ENCODE data around the gene TGOLN2. TPM values are rescaled to one million over a fixed set of nuclear protein-coding genes. Genes with fewer than 3 reads are reported as not detected.

Gene TGOLN2
- total and polyA plus RNA-seq, 2 of the 13 experiments (the other 11 are each of a cell fraction or from before 2014, with no cell fraction given): 99.6 to 155 TPM

DNA sequence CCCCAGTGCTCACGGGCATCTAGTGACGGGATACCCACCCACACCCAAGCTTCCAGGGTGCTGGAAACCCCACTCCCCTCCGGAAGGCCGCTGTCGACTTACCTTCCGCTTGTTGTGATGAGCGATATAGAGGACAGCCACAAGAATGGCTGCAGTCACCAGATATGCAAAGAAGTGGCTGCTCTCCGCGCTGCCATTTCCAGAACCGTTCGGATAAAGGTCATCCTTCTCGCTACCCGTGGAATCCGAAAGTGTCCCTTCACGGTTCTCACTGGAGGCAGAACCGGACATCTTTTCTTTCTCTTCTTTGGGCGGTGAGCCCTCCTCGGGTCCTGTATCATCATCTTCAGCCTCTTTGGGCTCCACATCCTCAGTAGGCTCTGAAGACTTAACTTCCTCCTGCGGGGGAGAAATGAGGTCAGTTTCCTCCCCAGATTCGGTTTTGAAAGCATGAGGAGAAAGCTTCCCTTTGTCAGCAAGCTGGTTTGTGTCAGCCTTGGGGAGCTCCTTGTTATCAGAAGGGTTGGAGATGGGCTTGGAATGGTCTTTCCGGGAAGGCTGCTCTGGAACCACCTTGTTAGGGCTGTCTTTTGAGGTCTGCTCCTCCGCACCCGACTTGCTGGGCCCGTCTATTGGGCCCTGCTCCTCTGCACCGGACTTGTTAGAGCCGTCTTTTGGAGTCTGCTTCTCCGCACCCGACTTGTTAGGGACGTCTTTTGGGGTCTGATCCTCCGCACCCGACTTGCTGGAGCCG, 1.2 kb downstream of the TGOLN2 start (continued):
- TF ChIP-seq, protein P1, sequence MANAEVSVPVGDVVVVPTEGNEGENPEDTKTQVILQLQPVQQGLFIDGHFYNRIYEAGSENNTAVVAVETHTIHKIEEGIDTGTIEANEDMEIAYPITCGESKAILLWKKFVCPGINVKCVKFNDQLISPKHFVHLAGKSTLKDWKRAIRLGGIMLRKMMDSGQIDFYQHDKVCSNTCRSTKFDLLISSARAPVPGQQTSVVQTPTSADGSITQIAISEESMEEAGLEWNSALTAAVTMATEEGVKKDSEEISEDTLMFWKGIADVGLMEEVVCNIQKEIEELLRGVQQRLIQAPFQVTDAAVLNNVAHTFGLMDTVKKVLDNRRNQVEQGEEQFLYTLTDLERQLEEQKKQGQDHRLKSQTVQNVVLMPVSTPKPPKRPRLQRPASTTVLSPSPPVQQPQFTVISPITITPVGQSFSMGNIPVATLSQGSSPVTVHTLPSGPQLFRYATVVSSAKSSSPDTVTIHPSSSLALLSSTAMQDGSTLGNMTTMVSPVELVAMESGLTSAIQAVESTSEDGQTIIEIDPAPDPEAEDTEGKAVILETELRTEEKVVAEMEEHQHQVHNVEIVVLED (CRISPR knock-in tag; IDR thresholded peaks at IDR 0.05; ENCODE audit: borderline replicate concordance): no peak
- peak; percentile 43; the same call in 1 of the 2 replicates for TF ChIP-seq ZNF263 (CRISPR knock-in tag; IDR thresholded peaks at IDR 0.05)
- TF ChIP-seq, protein P2, sequence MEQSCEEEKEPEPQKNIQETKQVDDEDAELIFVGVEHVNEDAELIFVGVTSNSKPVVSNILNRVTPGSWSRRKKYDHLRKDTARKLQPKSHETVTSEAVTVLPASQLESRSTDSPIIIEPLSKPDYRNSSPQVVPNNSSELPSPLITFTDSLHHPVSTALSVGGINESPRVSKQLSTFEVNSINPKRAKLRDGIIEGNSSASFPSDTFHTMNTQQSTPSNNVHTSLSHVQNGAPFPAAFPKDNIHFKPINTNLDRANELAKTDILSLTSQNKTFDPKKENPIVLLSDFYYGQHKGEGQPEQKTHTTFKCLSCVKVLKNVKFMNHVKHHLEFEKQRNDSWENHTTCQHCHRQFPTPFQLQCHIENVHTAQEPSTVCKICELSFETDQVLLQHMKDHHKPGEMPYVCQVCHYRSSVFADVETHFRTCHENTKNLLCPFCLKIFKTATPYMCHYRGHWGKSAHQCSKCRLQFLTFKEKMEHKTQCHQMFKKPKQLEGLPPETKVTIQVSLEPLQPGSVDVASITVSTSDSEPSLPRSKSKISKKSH (CRISPR knock-in tag; IDR thresholded peaks at IDR 0.05; ENCODE audit: borderline replicate concordance): no peak
- peak; percentile 40; the same call in 1 of the 2 replicates for TF ChIP-seq ZFY (CRISPR knock-in tag; IDR thresholded peaks at IDR 0.05)
- no peak for TF ChIP-seq ZNF614 (CRISPR knock-in tag; IDR thresholded peaks at IDR 0.05; ENCODE audit: borderline replicate concordance)
- TF ChIP-seq ZNF3 (CRISPR knock-in tag; IDR thresholded peaks at IDR 0.05): no peak
- no peak for TF ChIP-seq ZKSCAN5 (CRISPR knock-in tag; IDR thresholded peaks at IDR 0.05)
- TF ChIP-seq, protein P3, sequence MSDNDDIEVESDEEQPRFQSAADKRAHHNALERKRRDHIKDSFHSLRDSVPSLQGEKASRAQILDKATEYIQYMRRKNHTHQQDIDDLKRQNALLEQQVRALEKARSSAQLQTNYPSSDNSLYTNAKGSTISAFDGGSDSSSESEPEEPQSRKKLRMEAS (IDR thresholded peaks at IDR 0.05): 0 out of 2 replicates have a peak, but pooled peaks have one; percentile 17
- TF ChIP-seq, protein P4, sequence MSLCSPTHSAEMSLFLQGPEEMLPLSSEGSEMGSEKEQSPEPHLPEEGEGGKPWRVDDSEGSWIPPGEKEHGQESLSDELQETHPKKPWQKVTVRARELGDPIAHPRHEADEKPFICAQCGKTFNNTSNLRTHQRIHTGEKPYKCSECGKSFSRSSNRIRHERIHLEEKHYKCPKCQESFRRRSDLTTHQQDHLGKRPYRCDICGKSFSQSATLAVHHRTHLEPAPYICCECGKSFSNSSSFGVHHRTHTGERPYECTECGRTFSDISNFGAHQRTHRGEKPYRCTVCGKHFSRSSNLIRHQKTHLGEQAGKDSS (CRISPR knock-in tag; IDR thresholded peaks at IDR 0.05; ENCODE audit: borderline replicate concordance, low read depth): peak; percentile 62; the same call in 1 of the 2 replicates
- TF ChIP-seq ZNF652 (CRISPR knock-in tag; IDR thresholded peaks at IDR 0.05; ENCODE audit: borderline replicate concordance, low read depth): no peak
- no peak for TF ChIP-seq ZNF451 (CRISPR knock-in tag; IDR thresholded peaks at IDR 0.05)
- no peak for TF ChIP-seq SIN3B (IDR thresholded peaks at IDR 0.05; ENCODE audit: low read length)
- TF ChIP-seq ZC3H13 (CRISPR knock-in tag; IDR thresholded peaks at IDR 0.05): peak; percentile 46; the same call in 1 of the 2 replicates
- TF ChIP-seq GATAD1 (CRISPR knock-in tag; IDR thresholded peaks at IDR 0.05): peak; percentile 23; the same call in 1 of the 2 replicates
- TF ChIP-seq SP4 (CRISPR knock-in tag; IDR thresholded peaks at IDR 0.05): no peak
- no peak for TF ChIP-seq SP2 (CRISPR knock-in tag; IDR thresholded peaks at IDR 0.05)
- TF ChIP-seq HOXA7 (CRISPR knock-in tag; IDR thresholded peaks at IDR 0.05): no peak
- TF ChIP-seq HOXD1 (CRISPR knock-in tag; IDR thresholded peaks at IDR 0.05): no peak
- no peak for TF ChIP-seq SNAPC2 (CRISPR knock-in tag; IDR thresholded peaks at IDR 0.05)
- TF ChIP-seq TCF12 (IDR thresholded peaks at IDR 0.05): no peak
- no peak for TF ChIP-seq TCF12 (CRISPR knock-in tag; IDR thresholded peaks at IDR 0.05)
- no peak for TF ChIP-seq ZNF562 (CRISPR knock-in tag; IDR thresholded peaks at IDR 0.05; ENCODE audit: borderline replicate concordance)
- TF ChIP-seq PCBP2 (optimal IDR thresholded peaks at IDR 0.05; ENCODE audit: low read depth, low read length, poor library complexity, severe bottlenecking): no peak
- TF ChIP-seq, protein P5, sequence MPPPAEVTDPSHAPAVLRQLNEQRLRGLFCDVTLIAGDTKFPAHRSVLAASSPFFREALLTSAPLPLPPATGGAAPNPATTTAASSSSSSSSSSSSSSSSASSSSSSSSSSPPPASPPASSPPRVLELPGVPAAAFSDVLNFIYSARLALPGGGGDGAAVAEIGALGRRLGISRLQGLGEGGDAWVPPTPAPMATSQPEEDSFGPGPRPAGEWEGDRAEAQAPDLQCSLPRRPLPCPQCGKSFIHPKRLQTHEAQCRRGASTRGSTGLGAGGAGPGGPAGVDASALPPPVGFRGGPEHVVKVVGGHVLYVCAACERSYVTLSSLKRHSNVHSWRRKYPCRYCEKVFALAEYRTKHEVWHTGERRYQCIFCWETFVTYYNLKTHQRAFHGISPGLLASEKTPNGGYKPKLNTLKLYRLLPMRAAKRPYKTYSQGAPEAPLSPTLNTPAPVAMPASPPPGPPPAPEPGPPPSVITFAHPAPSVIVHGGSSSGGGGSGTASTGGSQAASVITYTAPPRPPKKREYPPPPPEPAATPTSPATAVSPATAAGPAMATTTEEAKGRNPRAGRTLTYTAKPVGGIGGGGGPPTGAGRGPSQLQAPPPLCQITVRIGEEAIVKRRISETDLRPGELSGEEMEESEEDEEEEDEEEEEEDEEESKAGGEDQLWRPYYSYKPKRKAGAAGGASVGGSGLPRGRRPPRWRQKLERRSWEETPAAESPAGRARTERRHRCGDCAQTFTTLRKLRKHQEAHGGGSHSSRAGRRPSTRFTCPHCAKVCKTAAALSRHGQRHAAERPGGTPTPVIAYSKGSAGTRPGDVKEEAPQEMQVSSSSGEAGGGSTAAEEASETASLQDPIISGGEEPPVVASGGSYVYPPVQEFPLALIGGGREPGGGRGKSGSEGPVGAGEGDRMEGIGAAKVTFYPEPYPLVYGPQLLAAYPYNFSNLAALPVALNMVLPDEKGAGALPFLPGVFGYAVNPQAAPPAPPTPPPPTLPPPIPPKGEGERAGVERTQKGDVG (CRISPR knock-in tag; IDR thresholded peaks at IDR 0.05; ENCODE audit: borderline replicate concordance): no peak

Data from HepG2 (cell line).